GM21360 (cell line): ENCODE results near the gene GATAD2B.

Experiments
- ATAC-seq: cut with Tn5 transposase; IDR thresholded peaks from one replicate; pipeline ENCODE4 v1.9.1; 2021; ENCODE audit warnings: mild to moderate bottlenecking, moderate library complexity; ENCODE audit not compliant: unreplicated experiment

GATAD2B gene

GRCh38 chr1:153799566-153800465 is 123.0 kb downstream of the GATAD2B start:
- no peak for ATAC-seq

- ATAC-seq: no peak
Measured at GRCh38 chr1:153799016-153799415, 123.8 kb downstream of the GATAD2B start.

- ATAC-seq: no peak
Measured at GRCh38 chr1:153798468-153798780, 124.3 kb downstream of the GATAD2B start.

- no peak for ATAC-seq
Measured at GRCh38 chr1:153796786-153797659, 125.7 kb downstream of the GATAD2B start.

- ATAC-seq: no peak
Measured at GRCh38 chr1:153795934-153796785, 126.6 kb downstream of the GATAD2B start.

GRCh38 chr1:153795330-153795837 is 127.4 kb downstream of the GATAD2B start:
- ATAC-seq: no peak

- ATAC-seq: no peak
Measured at GRCh38 chr1:153794624-153795329, 128.0 kb downstream of the GATAD2B start.

GRCh38 chr1:153793973-153794615 is 128.7 kb downstream of the GATAD2B start:
- ATAC-seq: no peak

- no peak for ATAC-seq
Measured at GRCh38 chr1:153793261-153793972, 129.4 kb downstream of the GATAD2B start.

- no peak for ATAC-seq
Measured at GRCh38 chr1:153792631-153793041, 130.1 kb downstream of the GATAD2B start.

- ATAC-seq: no peak
Measured at GRCh38 chr1:153791648-153792253, 131.0 kb downstream of the GATAD2B start.

GRCh38 chr1:153790966-153791647 is 131.7 kb downstream of the GATAD2B start:
- peak; percentile 63 for ATAC-seq

GRCh38 chr1:153790313-153790965 is 132.3 kb downstream of the GATAD2B start:
- no peak for ATAC-seq

GRCh38 chr1:153789478-153790034 is 133.2 kb downstream of the GATAD2B start:
- no peak for ATAC-seq

- ATAC-seq: no peak
Measured at GRCh38 chr1:153786038-153786790, 136.6 kb downstream of the GATAD2B start.
